Measurements from ENCODE around the gene PLXNA4.
"Not testable (repeated sequence)": the region's sequence is repeated elsewhere in the genome, so short reads cannot be mapped to it uniquely, and the experiment has no call there.

The PLXNA4 gene

DNA sequence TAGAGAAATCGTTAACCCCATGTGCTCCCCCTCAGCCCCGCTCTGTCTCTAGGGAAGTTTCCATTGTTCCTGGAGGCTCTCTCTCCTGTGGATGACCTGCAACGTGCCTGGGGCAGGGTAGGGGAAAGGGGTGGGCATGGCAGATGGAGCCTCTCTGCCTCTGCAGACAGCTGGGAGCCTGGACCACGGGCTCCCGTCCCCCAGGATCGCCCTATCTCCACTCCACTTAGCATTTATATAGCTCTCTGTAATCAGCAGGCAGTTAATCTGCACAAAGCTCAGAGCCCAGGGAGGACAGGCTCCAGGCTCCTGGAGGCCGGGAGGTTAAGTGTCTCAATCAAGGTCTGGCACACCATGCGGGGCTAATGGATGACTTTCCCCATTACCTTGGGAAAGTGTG, 369.7 kb downstream of the PLXNA4 start:
- no peak for DNase-seq (ENCODE audit: low spot score)

DNA sequence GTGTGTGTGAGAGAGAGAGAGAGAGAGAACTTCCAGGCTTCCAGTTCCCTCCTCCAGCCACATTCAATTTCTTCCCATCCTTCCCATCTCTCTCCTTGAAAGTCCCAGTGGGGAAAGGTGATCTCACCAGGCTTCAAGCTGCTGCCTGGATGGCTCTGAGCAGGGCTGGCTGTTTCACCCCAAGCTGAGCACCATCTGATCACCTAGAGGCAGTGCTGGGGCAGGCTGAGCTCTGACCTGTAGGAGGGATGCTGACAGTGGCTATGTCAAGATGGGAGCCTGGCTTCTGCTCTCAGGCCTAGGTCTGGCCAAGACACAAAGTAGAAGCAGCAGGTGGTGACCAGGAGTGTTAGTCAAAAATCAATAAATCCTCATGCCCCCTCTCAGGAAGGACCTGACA, 370.8 kb downstream of the PLXNA4 start:
- DNase-seq (ENCODE audit: low spot score) = no peak

DNA sequence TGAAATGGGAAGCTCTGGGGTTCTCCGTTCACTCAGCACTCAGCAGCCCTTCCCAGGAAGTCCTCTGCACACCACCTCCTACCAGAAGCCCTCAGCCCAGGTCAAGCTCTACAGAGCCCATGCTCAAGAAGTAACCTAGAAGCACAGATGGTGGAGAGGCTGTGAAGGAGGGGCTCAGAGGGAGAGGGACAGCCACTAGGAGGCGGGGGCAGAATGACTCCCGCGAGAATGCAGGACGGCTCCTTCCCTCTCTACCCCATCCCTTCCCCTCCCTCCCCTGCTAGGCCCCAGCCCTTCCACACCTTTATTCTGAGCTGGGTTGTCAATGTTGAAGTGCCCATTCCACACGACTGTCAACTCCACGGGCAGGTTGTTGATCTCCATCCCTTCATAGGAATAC, 373.2 kb downstream of the PLXNA4 start:
- no peak for DNase-seq (ENCODE audit: low spot score)

DNA sequence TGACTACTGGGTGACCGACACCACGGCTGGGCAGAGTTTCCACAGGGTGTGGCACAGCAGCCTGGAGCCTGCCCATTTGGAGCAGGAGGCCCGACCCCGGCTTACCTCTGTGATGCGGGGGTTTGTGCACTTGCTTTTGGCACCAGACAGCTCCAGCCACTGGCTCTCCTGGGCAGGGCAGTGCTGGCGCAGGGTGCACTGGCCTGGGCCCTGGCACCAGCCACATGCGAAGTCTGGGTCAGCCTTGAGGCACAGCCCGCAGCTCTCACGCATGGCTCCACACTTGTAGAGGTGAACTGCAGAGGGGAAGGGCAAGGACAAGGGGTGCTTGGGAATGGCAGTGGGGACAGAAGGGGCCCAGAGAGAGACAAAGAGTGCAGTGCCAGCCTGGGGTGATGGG, 373.7 kb downstream of the PLXNA4 start:
- no peak for DNase-seq (ENCODE audit: low spot score)

DNA sequence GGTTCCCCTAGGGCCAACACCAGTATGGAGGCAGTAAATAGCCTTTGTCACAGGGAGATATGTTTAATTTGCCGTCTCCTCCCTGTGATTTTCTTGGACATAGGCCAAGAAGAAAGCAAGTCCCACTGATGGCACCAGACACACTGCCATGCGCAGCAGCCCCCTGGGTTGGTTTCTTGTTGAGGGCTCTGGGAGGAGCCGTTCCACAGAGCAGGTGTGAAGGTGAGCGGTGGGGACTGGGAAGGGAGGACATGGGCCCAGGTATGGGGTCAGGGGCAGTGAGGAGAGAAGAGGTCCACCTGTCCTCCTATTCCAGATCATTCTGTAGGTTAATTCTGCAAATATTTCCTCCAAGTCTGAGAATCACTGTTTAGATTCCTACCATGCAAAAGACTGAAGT, 376.1 kb downstream of the PLXNA4 start:
- no peak for DNase-seq (ENCODE audit: low spot score)

DNA sequence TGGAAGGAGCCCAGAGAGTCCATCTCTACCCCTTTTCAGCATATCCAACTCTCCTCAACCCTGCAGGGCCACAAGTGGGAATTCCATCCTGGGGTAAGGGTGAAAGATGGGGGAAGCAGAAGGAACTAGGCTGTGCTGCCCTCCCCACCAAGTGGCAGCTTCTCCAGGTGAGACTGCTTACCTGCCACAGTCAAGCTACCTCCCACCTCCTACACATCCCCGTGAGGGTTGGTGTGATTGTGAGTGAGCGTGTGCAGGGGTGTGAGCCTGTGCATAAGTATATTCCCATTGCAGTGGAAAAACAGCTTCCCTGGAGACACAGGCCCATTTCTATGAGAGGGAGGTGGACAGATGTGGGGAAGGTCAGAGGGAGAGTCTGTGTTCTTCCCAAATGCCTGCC, 376.6 kb downstream of the PLXNA4 start:
- no peak for DNase-seq (ENCODE audit: low spot score)

DNA sequence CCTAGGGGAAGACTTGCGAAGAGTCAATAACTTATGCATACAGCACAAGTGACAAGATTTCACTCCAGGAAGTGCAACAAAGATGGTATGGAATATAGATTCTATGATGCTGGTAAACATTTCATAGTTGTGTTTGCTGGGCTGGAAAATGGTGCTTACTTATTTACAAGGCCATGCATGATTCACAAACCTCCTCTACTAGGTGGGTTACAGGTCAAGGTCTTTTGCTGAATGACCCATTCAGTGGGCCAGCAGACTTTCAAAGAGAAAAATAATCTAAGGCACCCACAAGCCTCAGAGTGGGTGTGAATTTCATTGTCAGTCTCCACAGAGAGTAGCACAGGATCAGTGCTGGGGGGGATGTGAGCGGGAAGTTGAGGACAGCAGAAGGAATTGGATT, 378.5 kb downstream of the PLXNA4 start:
- no peak for DNase-seq (ENCODE audit: low spot score)

DNA sequence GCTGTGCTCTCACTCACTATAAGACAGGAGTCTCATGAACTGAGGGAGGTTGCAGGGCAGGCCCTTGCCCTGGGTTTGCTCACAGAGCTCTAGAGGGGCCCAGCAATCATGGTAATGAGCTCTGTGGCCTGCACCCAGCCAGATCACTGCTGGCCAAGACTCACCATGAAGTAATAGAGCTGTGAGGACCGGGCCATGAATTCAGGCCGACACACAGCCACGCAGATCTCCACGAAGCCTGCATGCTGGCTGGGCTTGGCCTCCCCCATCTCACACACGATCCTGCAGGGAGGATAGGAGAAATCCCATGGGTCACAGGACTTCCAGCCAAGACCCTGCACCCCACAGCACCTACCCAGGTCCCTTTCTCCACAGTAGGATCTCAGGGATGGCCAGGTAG, 382.4 kb downstream of the PLXNA4 start:
- no peak for DNase-seq (ENCODE audit: low spot score)

DNA sequence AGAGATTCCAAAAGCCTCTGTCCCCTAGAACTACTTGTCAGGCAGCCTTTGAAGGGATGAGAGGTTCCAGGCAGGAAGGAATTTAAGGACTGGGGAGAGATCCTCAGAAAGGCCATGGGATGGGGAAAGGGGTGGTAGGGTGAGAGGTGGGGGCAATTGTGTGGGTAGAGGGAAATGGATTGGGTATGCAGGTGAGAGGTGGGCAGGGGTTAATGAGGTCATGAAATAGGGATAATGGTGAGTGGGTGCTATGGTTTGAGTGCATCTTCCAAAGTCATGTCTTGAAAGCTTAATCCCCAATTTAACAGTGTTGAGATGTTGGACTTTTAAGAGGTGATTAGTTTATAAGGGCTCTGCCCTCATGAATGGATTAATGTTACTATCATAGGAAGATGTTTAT, 383.5 kb downstream of the PLXNA4 start:
- no peak for DNase-seq (ENCODE audit: low spot score)

DNA sequence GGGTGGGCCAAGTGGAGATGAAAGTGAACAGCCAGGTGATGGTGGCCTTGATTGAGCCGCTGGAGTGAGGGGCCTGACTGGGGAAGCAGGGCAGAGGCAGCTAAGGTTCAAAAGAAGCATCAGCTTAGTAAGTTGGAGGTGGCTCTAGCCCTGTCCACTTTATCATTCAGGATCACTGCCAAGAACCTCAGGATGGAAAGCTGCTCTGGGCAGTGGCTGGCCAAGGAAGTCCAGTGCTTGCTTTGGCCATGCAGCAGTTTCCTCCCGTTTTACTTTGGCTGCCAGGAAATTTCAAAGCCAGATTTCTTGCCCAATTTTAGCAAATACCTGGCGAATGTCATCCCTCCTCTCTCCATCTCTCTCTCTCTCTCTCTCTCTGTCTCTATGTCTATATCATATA, 384.9 kb downstream of the PLXNA4 start:
- no peak for DNase-seq (ENCODE audit: low spot score)

DNA sequence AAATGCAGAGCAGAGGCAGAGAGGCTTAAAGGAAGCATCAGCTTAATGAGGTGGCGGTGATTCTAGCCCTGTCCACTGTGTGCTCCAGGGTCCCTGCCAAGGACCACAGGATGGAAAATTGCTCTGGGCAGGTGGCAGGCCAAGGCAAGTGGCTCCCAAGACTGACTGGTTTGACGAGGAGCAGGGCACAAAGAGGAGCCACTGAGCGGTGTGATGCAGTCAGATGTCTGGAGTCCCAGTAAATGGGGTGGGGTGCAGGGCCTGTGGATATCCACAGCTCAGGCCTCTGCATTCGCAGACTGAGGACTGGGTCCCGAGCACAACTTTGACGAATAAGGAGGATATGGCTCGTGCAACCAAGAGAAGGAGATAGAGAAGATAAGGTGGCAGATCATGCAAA, 385.6 kb downstream of the PLXNA4 start:
- no peak for DNase-seq (ENCODE audit: low spot score)

DNA sequence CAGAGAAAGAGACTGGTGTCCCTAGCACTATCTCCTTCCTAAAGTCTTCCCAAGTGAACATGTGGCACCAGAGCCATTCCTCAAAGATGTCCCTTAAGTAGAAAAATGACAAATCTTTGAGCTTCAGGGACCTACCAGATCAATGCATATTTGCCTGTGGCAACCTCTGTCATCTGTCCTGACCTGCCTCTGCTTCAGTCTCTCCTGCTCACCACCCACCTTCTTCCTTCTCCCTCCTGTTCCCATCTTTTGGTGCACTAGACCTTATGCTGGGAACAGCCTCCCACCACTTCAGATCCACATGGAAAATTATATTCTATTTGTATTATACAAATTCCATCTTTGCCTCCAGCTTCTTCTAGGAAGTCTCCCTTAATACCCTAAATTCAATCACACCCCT, 386.4 kb downstream of the PLXNA4 start:
- DNase-seq (ENCODE audit: low spot score) = no peak

DNA sequence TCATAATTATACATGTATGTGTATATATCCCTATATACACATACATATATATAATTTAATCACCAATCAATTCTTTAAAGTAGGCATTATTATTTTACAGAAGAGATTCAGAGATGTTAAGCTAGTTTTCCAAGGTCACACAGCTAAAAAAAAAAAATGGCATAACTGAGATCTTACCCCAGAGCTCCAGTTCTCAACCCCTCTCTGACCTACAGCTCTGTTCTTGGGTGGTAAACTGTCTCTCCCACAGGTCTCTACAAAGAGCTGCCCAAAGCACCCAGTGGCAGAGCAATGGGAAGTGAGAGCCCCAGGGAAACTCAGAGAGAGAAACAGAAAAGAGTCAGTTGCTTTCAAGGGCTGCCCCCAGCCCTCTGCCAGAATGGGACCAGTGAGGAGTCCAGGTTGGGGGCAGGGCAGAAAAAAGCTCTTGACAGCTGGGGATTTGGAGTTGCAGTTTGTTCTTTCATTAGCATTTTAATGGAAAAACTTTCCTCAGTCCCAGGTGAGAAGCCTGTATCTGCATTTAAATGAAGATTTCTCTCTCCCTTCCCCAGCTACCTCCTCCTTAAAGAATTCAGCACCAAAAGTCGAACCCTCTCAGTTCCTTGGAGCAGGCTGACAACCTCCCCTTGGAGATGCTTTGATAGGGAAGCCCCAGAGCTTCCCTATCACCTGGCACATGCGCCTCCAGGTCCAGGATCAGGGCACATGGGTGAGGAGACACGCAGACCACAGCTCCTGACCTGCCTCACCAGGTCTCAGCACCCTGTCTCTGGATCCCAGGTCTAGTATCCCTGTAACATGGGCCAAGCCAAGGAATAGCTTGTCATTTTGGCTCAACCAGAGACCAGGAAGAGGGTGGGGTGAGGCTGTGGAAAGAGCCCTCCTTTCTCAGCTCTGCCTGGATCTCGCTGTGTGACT, 388.1 kb downstream of the PLXNA4 start:
- no peak for DNase-seq (ENCODE audit: low spot score)

DNA sequence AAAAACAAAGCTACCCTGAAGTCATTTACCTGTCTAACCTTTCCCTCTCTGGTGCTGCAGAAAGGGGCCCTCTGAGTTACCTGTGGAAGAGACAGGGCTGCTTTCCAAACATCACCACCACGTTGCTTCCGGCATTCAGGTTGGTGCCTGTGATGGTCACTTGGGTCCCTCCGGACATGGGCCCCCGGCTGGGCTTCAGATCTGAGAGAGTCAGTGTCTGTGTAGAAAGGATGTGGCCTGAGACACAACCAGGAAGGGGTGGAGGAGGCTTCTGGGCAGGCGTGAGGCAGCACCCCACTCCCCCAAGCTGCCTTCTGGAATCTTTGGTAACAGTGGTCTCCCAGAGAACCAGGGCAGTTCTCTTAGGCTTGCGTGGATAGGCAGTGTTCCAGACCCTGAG, 388.9 kb downstream of the PLXNA4 start:
- DNase-seq (ENCODE audit: low spot score) = no peak

DNA sequence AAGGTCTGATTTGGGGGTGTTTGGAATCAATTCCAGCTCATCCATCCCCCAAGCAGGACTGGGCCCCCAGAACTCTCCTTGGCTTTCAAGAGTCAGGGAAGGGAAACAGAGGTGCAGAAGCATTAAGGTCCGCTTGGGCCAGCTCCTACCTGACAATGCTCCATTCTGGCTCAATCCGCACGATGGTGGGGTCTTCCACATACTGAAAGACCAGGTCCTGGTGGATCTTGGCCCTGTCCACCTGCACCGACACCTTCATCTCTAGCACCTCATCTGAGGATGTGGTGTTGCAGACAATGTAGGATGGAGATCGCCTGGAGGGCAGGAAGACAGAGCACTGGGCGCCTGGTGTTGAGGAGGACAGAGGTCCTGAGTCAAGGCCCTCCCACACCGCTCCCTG, 391.1 kb downstream of the PLXNA4 start:
- DNase-seq (ENCODE audit: low spot score) = no peak

DNA sequence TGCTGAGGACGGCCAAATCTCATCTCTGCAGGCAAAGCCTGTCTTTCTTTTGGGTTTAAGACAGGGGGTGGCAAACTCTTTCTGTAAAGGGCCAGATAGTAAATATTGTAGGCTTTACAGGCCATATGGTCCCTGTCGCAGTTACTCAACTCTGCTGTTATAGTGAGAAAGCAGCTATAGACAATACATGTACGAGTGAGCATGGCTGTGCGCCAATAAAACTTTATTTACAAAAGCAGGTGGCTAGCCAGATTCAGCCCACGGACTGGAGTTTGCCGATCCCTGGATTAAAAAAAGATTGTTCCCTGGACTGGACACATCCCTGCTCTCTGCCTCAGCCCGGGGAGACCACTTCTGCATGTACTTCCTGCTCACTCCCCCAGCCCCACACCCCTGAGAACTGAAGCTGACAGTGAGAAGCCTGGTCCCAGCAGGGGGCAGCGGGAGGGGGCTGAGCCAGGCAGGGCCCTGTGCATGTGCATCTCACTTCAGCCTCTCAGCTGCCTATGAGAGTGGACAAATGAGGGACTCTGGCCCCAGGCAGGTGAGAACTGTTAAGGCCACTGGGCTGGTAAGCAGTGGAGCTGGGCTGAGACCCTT, 392.4 kb downstream of the PLXNA4 start:
- DNase-seq (ENCODE audit: low spot score) = no peak

DNA sequence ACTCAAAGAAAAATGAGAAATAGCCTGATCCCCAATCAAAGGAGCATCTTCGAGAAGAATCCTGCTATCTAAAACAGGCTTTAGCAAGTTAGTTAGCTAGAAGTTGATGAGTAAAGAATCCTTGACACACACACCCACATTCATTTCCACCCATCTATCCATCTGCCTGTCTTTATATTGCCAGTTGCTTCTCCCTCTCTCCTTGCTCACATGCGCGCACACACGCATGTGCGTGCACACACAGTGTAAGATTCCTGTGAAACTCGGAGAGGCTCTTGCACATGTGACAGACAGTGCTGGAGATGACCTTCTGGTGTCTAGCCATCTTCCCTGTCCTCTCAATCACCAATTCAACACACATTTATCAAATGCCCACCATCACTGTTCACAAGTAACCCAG, 393.3 kb downstream of the PLXNA4 start:
- DNase-seq (ENCODE audit: low spot score) = no peak

DNA sequence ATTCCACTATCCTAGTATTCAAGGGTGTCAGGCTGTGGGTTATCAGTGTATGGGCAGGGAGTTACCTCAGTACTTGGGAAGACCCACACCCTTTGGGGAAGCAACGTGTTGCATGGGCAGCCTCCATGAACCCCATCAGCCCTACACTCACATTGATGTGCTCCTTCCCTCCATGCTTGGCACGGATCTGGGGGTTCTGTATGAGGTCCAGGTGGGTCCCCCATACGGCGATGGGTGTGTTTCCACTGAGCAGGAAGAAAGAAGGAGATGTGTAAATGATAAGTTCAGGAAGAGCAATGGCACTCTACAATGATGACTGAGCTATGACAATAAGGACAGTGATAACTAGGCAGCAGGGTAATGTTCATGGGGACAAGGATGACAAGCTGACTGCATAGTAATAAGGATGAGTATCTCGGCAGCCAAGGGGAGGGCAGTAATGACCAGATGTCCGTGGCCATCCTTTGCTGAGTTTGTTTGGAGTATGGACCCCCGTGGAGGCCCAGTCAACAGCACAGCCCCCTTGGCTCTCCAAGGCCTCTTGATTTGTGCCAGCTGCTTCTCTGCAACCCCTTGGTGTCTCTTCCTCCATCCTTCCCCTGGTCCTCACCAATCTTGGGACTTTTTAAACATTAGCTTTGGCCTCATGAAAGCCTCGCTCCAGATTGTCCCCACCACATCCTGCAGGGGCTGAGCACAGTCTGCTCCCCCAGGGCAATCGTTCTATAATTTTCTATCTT, 394.2 kb downstream of the PLXNA4 start:
- DNase-seq (ENCODE audit: low spot score) = no peak

DNA sequence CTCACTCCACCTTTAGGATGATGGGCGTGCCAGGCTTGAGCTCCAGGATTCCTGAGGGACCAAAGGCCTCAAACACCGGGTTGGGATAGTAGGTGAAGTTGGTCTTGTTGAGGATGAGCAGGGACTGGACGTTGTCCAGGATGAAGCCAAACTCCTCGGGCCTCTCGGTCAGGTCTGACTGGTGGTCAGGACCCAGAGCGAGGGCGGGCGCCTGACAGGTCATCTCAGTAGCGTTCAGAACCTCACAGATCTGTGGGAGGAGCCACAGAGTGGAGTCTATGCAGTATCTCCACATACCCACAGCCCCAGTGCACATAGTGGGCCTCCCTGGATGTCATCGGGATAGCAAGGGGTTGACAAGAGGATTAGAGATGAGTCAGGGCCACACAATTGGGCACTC, 394.9 kb downstream of the PLXNA4 start:
- no peak for DNase-seq (ENCODE audit: low spot score)

DNA sequence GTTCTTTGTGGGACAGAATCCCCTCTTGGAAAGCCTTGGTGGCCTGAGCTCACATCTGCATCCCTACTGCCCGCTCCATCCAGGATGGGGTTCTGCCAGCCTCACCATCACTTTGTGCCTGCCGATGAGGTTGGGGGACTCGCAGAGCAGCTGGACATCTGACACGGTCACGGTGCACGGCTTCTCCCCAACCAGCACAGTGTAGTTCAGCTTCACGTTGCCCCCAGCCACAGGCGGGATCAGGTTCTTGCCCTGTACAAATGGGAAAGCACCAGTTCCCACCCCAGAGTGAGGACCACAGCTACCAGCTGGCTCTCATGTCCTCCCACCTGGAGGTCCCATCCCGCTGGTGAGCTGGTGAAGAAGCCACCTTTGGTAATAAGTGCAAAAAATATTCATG, 395.8 kb downstream of the PLXNA4 start:
- no peak for DNase-seq (ENCODE audit: low spot score)

DNA sequence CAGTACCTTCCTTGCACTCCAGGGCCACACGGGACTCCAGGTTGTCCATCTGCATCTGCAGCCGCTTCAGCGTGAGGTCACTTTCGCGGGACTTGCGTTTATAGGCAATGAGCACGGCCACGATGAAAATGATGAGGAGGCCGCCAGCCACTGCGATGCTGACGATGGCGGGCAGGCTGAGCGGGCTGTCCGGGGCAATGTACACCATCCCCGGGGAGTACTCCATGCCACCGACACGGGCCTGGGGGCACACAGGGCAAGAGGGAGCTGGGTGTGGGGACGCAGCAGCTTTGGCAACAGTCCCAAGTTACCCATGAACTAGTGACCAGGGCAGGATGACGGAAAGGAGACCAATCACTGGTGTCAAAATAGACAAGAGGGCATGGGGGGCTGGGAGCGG, 396.6 kb downstream of the PLXNA4 start:
- no peak for DNase-seq (ENCODE audit: low spot score)

DNA sequence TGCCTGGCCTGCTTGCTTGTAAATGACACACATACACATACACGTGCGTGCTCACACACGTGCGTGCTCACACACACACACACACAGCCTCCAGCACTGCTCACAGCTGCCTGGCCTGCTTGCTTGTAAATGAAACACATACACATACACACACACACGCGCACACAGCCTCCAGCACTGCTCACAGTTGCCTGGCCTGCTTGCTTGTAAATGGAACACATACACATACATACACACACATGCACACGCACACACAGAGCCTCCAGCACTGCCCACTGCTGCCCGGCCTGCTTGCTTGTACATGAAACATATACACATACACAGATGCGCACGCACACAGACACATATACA, 397.2 kb downstream of the PLXNA4 start:
- no peak for DNase-seq (ENCODE audit: low spot score)

DNA sequence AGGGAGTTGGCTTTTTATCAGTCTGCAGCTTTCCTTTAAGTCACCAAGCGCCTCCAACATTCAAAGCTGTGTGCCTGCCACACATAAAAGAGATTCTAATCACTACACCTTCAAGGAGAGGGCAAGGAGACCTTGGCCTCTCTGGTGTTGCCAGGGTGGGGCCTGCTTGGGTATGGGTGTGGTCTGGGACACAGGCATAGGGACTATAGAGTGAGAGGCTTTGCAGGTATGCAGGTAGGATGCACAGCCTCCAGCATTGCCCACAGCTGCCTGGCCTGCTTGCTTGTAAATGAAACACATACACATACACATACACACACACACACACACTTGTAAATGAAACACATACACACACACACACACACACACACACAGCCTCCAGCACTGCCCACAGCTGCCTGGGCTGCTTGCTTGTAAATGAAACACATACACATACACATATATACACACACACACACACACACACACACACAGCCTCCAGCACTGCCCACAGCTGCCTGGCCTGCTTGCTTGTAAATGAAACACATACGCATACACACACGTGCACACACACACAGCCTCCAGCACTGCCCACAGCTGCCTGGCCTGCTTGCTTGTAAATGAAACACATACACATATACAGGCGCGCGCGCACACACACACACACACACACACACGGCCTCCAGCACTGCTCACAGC, 397.7 kb downstream of the PLXNA4 start:
- not testable (repeated sequence) for DNase-seq (ENCODE audit: low spot score)
